Thyroid gland (tissue), 4 donors: Measurements from ENCODE around the gene CASQ1.

Experiments used
- POLR2A ChIP-seq, 2 donors: fragments of 450-650 bp; IDR thresholded peaks; one replicate each; pipeline ENCODE4 v1.6.1; 2017; ENCODE audit warnings: antibody characterized with exemption in 2 of 2, mild to moderate bottlenecking in 2 of 2, moderate library complexity in 1 of 2
- TF ChIP-seq, protein P1 (sequence below), 6 experiments: fragments of 200-600 bp in 3 of 6; fragments of 450-650 bp in 3 of 6; sonication (generic) in 3 of 6; IDR thresholded peaks; one replicate each; pipeline ENCODE4 v1.5.1; 2016 to 2019; ENCODE audit warnings: antibody characterized with exemption in 6 of 6, mild to moderate bottlenecking in 2 of 6, inconsistent platforms in 1 of 6, moderate library complexity in 1 of 6

DNA sequence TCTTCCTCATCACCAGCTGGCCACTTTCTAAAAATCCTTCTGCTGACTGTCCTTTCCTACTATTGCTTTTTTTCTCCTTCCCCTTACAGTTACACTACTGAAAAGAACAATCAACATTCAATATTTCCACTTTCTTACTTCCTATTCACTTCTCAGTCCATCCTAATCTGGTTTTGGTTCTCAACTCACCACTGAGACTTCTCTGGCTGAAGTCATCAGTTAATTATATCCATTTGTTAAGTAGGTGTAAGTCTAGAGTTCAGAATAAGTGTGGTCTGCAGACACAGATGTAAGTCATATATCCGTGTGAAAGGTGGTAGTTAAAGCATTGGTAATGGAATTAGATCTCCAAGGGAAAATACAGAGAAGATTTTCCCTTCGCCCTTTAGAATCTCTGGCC is 36.2 kb downstream of the CASQ1 start:
- TF ChIP-seq, protein P1, sequence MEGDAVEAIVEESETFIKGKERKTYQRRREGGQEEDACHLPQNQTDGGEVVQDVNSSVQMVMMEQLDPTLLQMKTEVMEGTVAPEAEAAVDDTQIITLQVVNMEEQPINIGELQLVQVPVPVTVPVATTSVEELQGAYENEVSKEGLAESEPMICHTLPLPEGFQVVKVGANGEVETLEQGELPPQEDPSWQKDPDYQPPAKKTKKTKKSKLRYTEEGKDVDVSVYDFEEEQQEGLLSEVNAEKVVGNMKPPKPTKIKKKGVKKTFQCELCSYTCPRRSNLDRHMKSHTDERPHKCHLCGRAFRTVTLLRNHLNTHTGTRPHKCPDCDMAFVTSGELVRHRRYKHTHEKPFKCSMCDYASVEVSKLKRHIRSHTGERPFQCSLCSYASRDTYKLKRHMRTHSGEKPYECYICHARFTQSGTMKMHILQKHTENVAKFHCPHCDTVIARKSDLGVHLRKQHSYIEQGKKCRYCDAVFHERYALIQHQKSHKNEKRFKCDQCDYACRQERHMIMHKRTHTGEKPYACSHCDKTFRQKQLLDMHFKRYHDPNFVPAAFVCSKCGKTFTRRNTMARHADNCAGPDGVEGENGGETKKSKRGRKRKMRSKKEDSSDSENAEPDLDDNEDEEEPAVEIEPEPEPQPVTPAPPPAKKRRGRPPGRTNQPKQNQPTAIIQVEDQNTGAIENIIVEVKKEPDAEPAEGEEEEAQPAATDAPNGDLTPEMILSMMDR (IDR thresholded peaks at IDR 0.05), result no peak
- no peak for TF ChIP-seq POLR2A (IDR thresholded peaks at IDR 0.05)
